Ishikawa (cell line): ENCODE data around the gene DUS2.

ENCODE experiments used
- CEBPB ChIP-seq: IDR thresholded peaks from 2 replicates; pipeline ENCODE4 v1.6.1; 2012
- CREB1 ChIP-seq: IDR thresholded peaks from 2 replicates; pipeline ENCODE4 v1.6.1; 2012; ENCODE audit warnings: low read depth
- EGR1 ChIP-seq: IDR thresholded peaks from 2 replicates; pipeline ENCODE4 v1.6.1; 2012
- EP300 ChIP-seq: IDR thresholded peaks from 2 replicates; pipeline ENCODE4 v1.6.1; 2012; ENCODE audit warnings: borderline replicate concordance
- FOXM1 ChIP-seq: IDR thresholded peaks from 2 replicates; pipeline ENCODE4 v1.6.1; 2012; ENCODE audit warnings: low read depth, borderline replicate concordance
- MAX ChIP-seq: IDR thresholded peaks from 2 replicates; pipeline ENCODE4 v1.6.1; 2012
- NFIC ChIP-seq: IDR thresholded peaks from 2 replicates; pipeline ENCODE4 v1.6.1; 2012
- RAD21 ChIP-seq: IDR thresholded peaks from 2 replicates; pipeline ENCODE4 v1.6.1; 2012; ENCODE audit warnings: low read depth
- TAF1 ChIP-seq: IDR thresholded peaks from 2 replicates; pipeline ENCODE4 v1.6.1; 2012; ENCODE audit warnings: low read depth, mild to moderate bottlenecking
- TCF12 ChIP-seq: IDR thresholded peaks from 2 replicates; pipeline ENCODE4 v1.6.1; 2012; ENCODE audit warnings: low read depth
- TEAD4 ChIP-seq: IDR thresholded peaks from 2 replicates; pipeline ENCODE4 v1.6.1; 2012
- YY1 ChIP-seq: IDR thresholded peaks from 2 replicates; pipeline ENCODE4 v1.6.1; 2012; ENCODE audit warnings: low read depth
- ZBTB7A ChIP-seq: IDR thresholded peaks from 2 replicates; pipeline ENCODE4 v1.6.1; 2012; ENCODE audit warnings: low read depth
- TF ChIP-seq, protein P1 (sequence below): IDR thresholded peaks from 2 replicates; pipeline ENCODE4 v1.6.1; 2012
- TF ChIP-seq, protein P2 (sequence below): IDR thresholded peaks from 2 replicates; pipeline ENCODE4 v1.6.1; 2012; ENCODE audit warnings: low read depth, mild to moderate bottlenecking

Gene DUS2

DNA sequence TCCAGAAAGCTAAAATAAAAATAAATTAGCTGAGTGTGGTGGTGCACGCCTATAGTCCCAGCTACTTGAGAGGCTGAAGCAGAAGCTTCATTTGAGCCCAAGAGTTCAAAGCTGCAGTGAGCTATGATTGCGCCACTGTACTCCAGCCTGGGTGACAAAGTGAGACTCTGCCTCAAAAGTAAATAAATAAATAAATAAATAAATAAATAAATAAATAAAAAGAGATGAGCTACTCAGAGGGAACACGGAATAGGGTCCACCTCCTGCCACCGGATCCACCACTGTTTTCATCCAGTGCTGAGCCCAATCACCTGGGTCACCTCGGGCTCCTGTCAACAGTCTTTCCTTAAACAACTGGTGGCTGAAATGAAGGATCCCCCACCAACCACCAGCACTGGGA lies 36.1 kb upstream of the DUS2 start:
- TF ChIP-seq ZBTB7A (no peak), TAF1 (no peak), MAX (no peak), FOXM1 (no peak), RAD21 (no peak), CEBPB (no peak), TEAD4 (no peak), EGR1 (no peak)
- TF ChIP-seq, protein P1, sequence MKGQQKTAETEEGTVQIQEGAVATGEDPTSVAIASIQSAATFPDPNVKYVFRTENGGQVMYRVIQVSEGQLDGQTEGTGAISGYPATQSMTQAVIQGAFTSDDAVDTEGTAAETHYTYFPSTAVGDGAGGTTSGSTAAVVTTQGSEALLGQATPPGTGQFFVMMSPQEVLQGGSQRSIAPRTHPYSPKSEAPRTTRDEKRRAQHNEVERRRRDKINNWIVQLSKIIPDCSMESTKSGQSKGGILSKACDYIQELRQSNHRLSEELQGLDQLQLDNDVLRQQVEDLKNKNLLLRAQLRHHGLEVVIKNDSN: no peak

DNA sequence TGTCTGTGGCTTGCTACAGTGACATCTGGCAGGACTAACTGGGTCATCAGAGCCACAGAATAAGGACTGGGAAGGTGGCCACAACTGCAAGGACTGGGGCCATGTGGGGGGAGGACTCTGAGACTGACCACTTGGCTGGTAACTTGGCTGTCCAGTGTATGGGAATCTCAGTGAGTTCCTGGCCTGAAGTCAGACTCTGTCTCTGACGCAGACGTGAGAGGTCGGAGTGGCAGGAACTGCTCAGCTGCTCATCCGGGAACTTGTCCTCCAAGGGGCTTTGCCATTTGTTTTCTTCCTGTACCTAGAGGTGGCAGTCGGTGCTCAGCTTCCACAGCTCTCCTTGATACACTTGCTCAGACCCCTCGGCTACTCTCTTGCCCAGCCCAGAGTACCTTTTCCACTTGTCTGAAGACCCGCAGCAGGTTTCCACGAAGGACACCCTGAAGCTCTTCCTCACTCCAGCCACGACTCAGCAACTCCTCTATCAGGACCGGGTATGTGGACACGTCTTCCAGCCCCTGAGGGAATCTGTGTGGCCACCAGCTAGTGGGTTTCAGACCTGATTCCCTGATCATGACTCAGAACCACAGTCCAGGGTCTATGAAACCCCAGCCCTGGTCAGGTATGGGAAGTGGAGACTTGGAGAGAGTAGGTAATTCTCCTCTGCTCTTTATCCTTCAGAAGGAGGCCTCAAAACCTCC lies 35.5 kb upstream of the DUS2 start:
- TF ChIP-seq YY1 (no peak), EP300 (no peak), TAF1 (no peak), CEBPB (no peak), RAD21 (no peak), CREB1 (no peak)
- TF ChIP-seq, protein P2, sequence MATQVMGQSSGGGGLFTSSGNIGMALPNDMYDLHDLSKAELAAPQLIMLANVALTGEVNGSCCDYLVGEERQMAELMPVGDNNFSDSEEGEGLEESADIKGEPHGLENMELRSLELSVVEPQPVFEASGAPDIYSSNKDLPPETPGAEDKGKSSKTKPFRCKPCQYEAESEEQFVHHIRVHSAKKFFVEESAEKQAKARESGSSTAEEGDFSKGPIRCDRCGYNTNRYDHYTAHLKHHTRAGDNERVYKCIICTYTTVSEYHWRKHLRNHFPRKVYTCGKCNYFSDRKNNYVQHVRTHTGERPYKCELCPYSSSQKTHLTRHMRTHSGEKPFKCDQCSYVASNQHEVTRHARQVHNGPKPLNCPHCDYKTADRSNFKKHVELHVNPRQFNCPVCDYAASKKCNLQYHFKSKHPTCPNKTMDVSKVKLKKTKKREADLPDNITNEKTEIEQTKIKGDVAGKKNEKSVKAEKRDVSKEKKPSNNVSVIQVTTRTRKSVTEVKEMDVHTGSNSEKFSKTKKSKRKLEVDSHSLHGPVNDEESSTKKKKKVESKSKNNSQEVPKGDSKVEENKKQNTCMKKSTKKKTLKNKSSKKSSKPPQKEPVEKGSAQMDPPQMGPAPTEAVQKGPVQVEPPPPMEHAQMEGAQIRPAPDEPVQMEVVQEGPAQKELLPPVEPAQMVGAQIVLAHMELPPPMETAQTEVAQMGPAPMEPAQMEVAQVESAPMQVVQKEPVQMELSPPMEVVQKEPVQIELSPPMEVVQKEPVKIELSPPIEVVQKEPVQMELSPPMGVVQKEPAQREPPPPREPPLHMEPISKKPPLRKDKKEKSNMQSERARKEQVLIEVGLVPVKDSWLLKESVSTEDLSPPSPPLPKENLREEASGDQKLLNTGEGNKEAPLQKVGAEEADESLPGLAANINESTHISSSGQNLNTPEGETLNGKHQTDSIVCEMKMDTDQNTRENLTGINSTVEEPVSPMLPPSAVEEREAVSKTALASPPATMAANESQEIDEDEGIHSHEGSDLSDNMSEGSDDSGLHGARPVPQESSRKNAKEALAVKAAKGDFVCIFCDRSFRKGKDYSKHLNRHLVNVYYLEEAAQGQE: no peak
- TF ChIP-seq, protein P1: no peak

DNA sequence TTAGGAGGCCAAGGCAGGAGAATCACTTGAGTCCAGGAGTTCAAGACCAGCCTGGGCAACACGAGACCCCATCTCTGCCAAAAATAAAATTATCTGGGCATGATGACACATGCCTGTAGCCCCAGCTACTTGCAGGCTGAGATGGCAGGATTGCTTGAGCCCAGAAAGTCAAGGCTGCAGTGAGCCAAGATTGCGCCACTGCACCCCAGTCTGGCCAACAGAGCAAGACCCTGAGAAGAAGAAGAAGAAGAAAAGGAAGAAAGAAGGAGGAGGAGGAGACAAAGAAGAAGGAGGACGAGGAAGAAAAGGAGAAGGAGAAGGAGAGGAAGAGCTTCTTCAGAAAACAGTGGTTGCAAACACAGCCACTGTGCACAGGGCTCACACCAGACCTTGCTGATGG lies 34.4 kb upstream of the DUS2 start:
- TF ChIP-seq, protein P2: no peak
- no peak for TF ChIP-seq MAX
- TF ChIP-seq EP300: no peak
- TF ChIP-seq TAF1: no peak
- no peak for TF ChIP-seq FOXM1
- no peak for TF ChIP-seq NFIC
- TF ChIP-seq TEAD4: no peak
- TF ChIP-seq ZBTB7A: no peak
- TF ChIP-seq YY1: no peak
- no peak for TF ChIP-seq CREB1
- TF ChIP-seq CEBPB: no peak
- TF ChIP-seq EGR1: no peak
- TF ChIP-seq, protein P1: no peak
- TF ChIP-seq RAD21: no peak
- TF ChIP-seq TCF12: no peak

DNA sequence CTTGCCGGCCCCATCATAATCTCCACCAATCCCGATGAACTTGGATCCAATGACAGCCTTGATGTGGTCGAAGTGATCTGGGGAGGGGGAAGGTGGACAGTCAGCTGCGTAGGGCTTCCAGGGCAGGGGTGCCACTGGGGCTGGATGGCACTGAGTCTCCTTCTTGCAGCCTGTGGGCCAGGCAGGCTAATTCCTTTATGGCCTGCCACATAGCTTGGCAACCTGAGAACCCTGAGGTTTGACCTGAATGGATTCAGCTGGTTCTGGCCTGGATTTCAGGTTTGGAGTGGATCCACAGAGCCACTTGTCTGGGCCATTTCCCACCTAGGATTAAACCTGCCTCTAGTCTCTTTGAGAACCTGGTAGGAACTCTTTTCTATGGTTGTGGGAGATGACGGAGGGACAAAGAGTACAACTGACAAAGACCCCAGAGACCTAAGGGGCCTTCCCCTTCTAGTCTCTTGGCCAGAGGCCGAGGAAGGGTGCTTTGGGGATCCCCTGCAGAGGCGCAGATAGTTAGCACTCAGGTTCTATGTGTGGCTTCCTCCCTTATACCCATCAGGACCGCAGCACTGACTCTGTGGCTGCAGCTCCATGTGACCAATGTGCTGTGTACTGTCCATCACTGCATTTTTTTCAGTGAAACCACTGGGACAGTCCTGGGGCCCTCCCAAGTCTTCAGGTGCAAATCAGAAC lies 33.6 kb upstream of the DUS2 start:
- TF ChIP-seq EGR1 (no peak), CREB1 (no peak), MAX (no peak), FOXM1 (no peak), TAF1 (no peak), YY1 (no peak), ZBTB7A (no peak)
- TF ChIP-seq, protein P1: no peak

DNA sequence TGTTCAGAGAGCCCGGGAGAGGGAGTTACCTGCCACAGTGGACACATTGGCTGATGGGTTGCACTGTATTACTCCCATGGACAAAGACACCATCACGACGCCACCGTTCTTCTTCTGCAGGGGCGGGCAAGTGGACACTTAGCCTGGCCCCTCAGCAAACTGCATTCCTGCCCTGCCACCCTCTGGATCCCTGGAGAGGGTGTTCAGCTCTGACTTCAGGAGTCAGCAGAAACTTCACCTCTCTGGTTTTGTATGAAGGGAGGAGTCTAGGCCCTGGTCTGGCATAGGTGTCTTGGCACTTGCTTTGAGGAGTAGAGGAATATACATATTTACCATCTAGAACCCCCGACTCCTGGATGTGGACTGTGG lies 33.1 kb upstream of the DUS2 start:
- TF ChIP-seq FOXM1: no peak
- no peak for TF ChIP-seq TAF1
- TF ChIP-seq TCF12: no peak
- TF ChIP-seq, protein P2: no peak
- no peak for TF ChIP-seq EP300
- TF ChIP-seq MAX: no peak
- no peak for TF ChIP-seq ZBTB7A
- no peak for TF ChIP-seq CREB1
- no peak for TF ChIP-seq EGR1
- no peak for TF ChIP-seq RAD21
- TF ChIP-seq YY1: no peak
- TF ChIP-seq CEBPB: no peak
- TF ChIP-seq TEAD4: no peak
- TF ChIP-seq, protein P1: no peak
- no peak for TF ChIP-seq NFIC
